Tibial nerve (tissue), 4 donors: Measurements from ENCODE around the gene DCUN1D2. TPM values are rescaled to one million over a fixed set of nuclear protein-coding genes. Genes with fewer than 3 reads are reported as not detected.
A peak's percentile ranks its signal among the peaks of the same experiment; 100 is the strongest.

Source experiments
- DNase-seq, 2 donors: peaks; one replicate each; pipeline ENCODE4 v3.0.0-alpha.2; 2019; ENCODE audit warnings: low spot score in 2 of 2
- H3K27ac ChIP-seq, 4 donors: fragments of 200-600 bp; sonication (generic) in 3 of 4; one replicate each; pipeline ENCODE4 v1.5.1; 2017 to 2019; ENCODE audit warnings: mild to moderate bottlenecking in 1 of 4
- H3K27me3 ChIP-seq, 2 donors: fragments of 200-600 bp; sonication (generic) in 1 of 2; one replicate each; pipeline versions ENCODE4 v1.5.1 to v1.6.0; 2017 to 2019
- H3K36me3 ChIP-seq, 3 donors: fragments of 200-600 bp; sonication (generic); one replicate each; pipeline ENCODE4 v1.5.1; 2018 to 2019
- H3K4me1 ChIP-seq, 4 donors: fragments of 200-600 bp; sonication (generic) in 3 of 4; one replicate each; pipeline ENCODE4 v1.5.1; 2017 to 2019
- H3K4me3 ChIP-seq, 4 donors: fragments of 200-600 bp; sonication (generic) in 3 of 4; one replicate each; pipeline ENCODE4 v1.5.1; 2017 to 2019; ENCODE audit warnings: mild to moderate bottlenecking in 1 of 4, moderate library complexity in 1 of 4
- H3K9me3 ChIP-seq, 4 donors: fragments of 200-600 bp; sonication (generic) in 3 of 4; one replicate each; pipeline ENCODE4 v1.5.1; 2017 to 2019
- EP300 ChIP-seq, 2 donors: sonication (generic); formaldehyde crosslinking; IDR thresholded peaks; one replicate each; pipeline ENCODE4 v1.6.1; 2017; ENCODE audit warnings: antibody characterized with exemption in 2 of 2, mild to moderate bottlenecking in 1 of 2
- POLR2A ChIP-seq, 2 donors: fragments of 450-650 bp; IDR thresholded peaks; one replicate each; pipeline ENCODE4 v1.6.1; 2017; ENCODE audit warnings: antibody characterized with exemption in 2 of 2, mild to moderate bottlenecking in 2 of 2, moderate library complexity in 2 of 2
- WGBS, 2 donors: methylation state at CpG; one replicate each; pipeline ENCODE4 v1.1.5; 2018; 5-methylcytosine and 5-hydroxymethylcytosine counted together
- total RNA-seq, 4 donors: library from RNA; depleted of rRNA; stranded (reverse); fragments of >200 nt; gene quantifications; one replicate each; pipeline ENCODE4 v1.1.0, GENCODE V29; 2016
- TF ChIP-seq, protein P1 (sequence below), 5 experiments: fragments of 200-600 bp in 3 of 5; fragments of 450-650 bp in 2 of 5; sonication (generic) in 3 of 5; IDR thresholded peaks; one replicate each; pipeline ENCODE4 v1.5.1; 2016 to 2019; ENCODE audit warnings: antibody characterized with exemption in 5 of 5, mild to moderate bottlenecking in 3 of 5, moderate library complexity in 2 of 5

DCUN1D2 gene
- total RNA-seq, 4 donors from 2014 or later = 16.3 to 28.0 (median 21.0) TPM

DNA sequence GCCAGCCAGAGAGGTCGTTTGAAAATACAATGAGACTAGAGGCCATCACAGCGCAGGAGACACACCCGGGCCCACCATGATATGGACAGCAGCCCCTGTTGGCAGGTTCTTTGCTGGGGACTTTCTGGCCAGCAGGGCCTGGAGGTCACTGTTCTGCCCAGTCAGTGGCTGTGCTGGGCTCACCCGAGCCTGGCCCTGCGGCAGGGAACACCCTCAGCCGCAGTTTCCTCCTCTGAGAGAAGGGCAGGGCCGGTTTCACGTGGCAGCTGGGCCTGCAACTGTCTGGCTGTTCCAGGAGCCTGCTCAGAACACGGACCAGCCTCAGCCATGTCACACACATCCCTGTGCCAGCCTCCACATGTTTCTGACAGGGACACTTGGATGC is 76.6 kb downstream of the DCUN1D2 start:
- peak overlapping the region in 3 of 4 donors; percentile 30 to 69 (median 46) for H3K27ac ChIP-seq

DNA sequence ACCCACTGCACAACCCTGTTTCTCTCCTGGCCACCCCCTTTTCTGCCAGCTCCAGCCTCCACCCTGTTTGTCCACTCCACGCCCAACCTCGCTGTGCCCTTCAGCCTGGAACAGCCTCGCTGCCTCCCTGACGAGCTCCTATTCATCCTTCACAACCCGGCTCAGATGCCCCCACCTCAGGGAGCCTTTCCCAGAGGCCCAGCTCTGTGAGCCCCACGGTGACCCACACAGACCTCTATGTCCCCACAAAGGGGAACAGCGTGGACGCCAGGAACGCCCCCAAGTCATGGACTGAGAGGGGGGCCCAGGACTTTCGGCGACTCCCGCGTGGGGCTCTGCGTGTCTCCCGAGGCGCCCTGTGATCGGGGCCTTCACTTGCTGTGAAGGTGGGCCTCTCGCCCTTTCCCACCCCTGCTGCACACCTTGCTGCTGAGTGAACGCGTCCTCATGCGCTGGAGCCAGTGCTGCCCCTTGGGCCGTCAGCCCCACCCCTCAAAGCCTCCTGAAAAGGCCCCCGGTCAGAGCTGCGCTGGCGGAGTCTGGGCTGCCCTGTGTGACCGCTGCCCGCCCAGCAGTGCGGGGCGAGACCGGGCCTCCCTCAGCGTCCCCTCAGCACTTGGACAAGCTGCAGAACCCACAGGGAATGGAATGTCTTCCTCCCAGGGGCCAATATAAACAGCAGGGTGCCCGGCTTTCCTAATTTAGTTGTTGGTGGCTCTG is 77.2 kb downstream of the DCUN1D2 start:
- WGBS, 2 donors = 72 to 78% methylated on average over 23 to 32 of the region's 32 CpGs
- Histone ChIP-seq H3K4me1 (peaks cover 0 to 10% (median 0%) of the 10 kb centered on the region in 4 donors), H3K4me3 (no peak overlapping the region), H3K36me3 (no peaks in the 10 kb centered on the region), H3K27me3 (peaks cover 0 to 20% of the 10 kb centered on the region in 2 donors), H3K27ac (peak overlapping the region in 3 of 4 donors; percentile 30 to 69 (median 46)), H3K9me3 (no peaks in the 10 kb centered on the region)
- DNase-seq = no peak
- TF ChIP-seq, protein P1, sequence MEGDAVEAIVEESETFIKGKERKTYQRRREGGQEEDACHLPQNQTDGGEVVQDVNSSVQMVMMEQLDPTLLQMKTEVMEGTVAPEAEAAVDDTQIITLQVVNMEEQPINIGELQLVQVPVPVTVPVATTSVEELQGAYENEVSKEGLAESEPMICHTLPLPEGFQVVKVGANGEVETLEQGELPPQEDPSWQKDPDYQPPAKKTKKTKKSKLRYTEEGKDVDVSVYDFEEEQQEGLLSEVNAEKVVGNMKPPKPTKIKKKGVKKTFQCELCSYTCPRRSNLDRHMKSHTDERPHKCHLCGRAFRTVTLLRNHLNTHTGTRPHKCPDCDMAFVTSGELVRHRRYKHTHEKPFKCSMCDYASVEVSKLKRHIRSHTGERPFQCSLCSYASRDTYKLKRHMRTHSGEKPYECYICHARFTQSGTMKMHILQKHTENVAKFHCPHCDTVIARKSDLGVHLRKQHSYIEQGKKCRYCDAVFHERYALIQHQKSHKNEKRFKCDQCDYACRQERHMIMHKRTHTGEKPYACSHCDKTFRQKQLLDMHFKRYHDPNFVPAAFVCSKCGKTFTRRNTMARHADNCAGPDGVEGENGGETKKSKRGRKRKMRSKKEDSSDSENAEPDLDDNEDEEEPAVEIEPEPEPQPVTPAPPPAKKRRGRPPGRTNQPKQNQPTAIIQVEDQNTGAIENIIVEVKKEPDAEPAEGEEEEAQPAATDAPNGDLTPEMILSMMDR (IDR thresholded peaks at IDR 0.05) = no peak
- peak in 1 of 2 donors; percentile 32 for TF ChIP-seq EP300 (IDR thresholded peaks at IDR 0.05)

More for the DNA sequence above, 76.6 kb downstream of the DCUN1D2 start:
- Histone ChIP-seq H3K4me3 (no peak overlapping the region), H3K9me3 (no peaks in the 10 kb centered on the region), H3K27me3 (peaks cover 0 to 20% of the 10 kb centered on the region in 2 donors), H3K36me3 (no peaks in the 10 kb centered on the region), H3K4me1 (peaks cover 0 to 10% (median 0%) of the 10 kb centered on the region in 4 donors)
- no peak for TF ChIP-seq POLR2A (IDR thresholded peaks at IDR 0.05)
- TF ChIP-seq, protein P1 (IDR thresholded peaks at IDR 0.05) = no peak
- no peak for TF ChIP-seq EP300 (IDR thresholded peaks at IDR 0.05)
- 33 to 54% methylated on average over 6 to 9 of the region's 9 CpGs for WGBS, 2 donors
- DNase-seq = no peak

DNA sequence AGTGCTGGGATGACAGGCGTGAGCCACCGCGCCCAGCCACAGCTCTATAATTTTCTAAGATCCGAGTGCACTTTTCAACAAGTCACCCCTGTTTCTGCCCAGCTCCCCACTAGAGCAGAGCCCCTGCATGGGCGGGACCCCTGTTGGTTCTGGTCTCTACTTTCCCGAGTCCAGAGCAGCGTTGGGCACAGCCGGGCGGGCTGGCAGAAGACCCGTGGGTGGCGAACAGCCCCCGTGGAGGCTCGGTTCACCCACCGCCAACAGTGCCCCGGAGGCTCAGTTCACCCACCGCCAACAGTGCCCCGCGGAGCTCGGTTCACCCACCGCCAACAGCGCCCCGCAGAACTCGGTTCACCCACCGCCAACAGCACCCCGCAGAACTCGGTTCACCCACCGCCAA is 78.1 kb downstream of the DCUN1D2 start:
- Histone ChIP-seq H3K36me3 (no peaks in the 10 kb centered on the region), H3K27ac (no peak overlapping the region), H3K4me1 (peaks cover 0 to 10% (median 0%) of the 10 kb centered on the region in 4 donors), H3K27me3 (peaks cover 0 to 21% of the 10 kb centered on the region in 2 donors), H3K9me3 (no peaks in the 10 kb centered on the region), H3K4me3 (no peak overlapping the region)
- WGBS, 2 donors = 97% methylated on average over 23 to 27 of the region's 27 CpGs
- no peak for TF ChIP-seq POLR2A (IDR thresholded peaks at IDR 0.05)
- no peak for TF ChIP-seq EP300 (IDR thresholded peaks at IDR 0.05)
- no peak for DNase-seq

DNA sequence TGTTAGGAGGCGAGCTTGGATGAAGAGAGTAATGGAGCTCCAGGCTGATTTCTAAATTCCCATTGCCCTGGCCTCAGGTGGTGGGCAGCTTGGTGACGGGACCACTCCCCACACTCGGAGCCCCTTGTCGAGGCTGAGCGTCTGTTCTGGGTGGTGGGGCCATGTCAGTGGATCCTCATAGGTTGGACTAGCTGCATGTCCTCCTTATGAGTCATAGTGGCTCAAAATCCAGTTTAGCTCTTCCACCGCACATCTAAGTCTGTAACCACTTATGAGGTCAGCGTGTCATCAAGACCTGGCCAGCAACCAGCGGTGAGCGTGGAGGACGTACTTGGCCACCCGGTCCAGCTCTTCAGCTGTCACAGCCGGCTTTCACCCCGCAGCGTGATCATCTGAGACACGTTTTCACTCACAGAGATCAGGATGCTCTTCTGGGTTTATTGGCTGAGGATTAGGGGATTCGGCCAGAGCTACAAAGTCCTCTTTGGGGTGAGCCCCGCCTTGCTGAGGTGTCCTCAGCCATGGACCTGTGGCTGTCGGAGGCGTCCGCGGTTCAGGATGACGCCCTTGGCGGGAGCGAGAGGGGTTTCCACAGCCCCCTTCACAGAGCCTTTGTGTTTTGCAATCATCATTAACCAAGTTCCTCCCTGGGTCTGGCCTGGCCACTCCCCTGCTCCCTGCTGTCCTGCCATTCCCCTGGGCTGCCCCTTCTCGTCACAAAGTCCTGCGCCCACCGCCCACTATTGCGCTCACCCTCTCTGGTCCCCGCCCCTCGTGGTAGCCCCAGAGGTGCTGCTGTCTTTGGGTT is 79.1 kb downstream of the DCUN1D2 start:
- no peaks in the 10 kb centered on the region for H3K9me3 ChIP-seq
- H3K4me3 ChIP-seq = no peak overlapping the region
- TF ChIP-seq, protein P1 (IDR thresholded peaks at IDR 0.05) = no peak
- TF ChIP-seq EP300 (IDR thresholded peaks at IDR 0.05) (no peak), POLR2A (IDR thresholded peaks at IDR 0.05) (no peak)
- H3K36me3 ChIP-seq = no peaks in the 10 kb centered on the region
- H3K27ac ChIP-seq = peak overlapping the region in 2 of 4 donors; percentile 58 to 73
- DNase-seq = peak in 1 of 2 donors; percentile 52
- 73 to 80% methylated on average over 30 of the region's 30 CpGs for WGBS, 2 donors
- peaks cover 0 to 21% of the 10 kb centered on the region in 2 donors for H3K27me3 ChIP-seq
- H3K4me1 ChIP-seq = peaks cover 0 to 10% (median 0%) of the 10 kb centered on the region in 4 donors

DNA sequence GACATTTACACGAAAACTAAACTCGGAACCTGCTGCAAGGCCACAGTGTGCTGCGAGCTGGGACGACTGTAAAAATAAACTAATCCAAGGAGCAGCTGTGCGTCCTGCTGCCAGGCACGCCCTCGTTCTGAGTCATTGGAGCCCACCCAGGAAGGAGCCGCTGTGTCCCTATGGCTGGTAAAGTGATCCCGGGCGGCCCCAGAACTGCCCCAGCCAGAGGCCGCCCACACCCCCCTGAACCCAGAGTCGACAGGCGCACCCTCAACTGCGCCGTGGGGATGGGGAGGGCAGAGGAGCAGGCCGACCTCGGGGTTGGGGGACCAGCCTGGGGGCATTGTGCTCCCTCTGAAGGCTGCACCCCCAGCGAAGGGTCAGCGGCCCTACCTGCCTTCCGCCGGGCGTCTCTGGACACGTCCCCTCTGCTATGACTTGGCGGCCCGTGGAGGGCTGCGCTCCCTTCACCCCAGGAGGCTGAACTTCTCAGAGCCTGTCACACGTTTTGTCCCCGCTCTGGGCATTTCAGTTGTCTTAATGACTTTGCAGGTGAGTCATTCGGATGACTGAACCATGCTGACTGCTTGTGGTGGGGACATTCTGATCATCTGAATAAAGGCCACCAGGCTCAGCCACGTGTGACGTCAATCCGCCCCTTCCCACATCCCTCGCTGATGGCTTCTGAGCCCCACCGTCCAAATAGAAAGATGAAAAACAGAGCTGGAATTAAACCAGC is 79.9 kb downstream of the DCUN1D2 start:
- H3K4me1 ChIP-seq = peaks cover 0 to 10% (median 0%) of the 10 kb centered on the region in 4 donors
- TF ChIP-seq, protein P1 (IDR thresholded peaks at IDR 0.05) = no peak
- TF ChIP-seq POLR2A (IDR thresholded peaks at IDR 0.05) (no peak), EP300 (IDR thresholded peaks at IDR 0.05) (no peak)
- 55 to 64% methylated on average over 24 to 28 of the region's 34 CpGs for WGBS, 2 donors
- no peak overlapping the region for H3K4me3 ChIP-seq
- peak in 1 of 2 donors; percentile 30 for DNase-seq
- no peaks in the 10 kb centered on the region for H3K36me3 ChIP-seq
- H3K27me3 ChIP-seq = peaks cover 0 to 19% of the 10 kb centered on the region in 2 donors
- no peaks in the 10 kb centered on the region for H3K9me3 ChIP-seq
- H3K27ac ChIP-seq = peak overlapping the region in 2 of 4 donors; percentile 46 to 58
